IMR-90 (cell line): ENCODE data around the gene CORO1A. TPM values are rescaled to one million over a fixed set of nuclear protein-coding genes. Genes with fewer than 3 reads are reported as not detected.

Experiments
- ATAC-seq: fragments of 200-7000 bp; cut with Tn5 transposase; 2 replicates; pipeline ENCODE4 v1.9.1; 2020; ENCODE audit warnings: low read depth, mild to moderate bottlenecking, moderate library complexity
- BruUV-seq: library from RNA; stranded (reverse); fragments of 400-500 nt; replicated peaks from 2 replicates; lab custom pipeline; 2021; lab: Mats Ljungman, UMichigan
- CTCF ChIA-PET: fragments of 300-600 bp; formaldehyde crosslinking; extraction: SDS; loops from one replicate; lab custom pipeline; 2021; ENCODE audit warnings: antibody characterized with exemption; lab: Yijun Ruan, JAX
- POLR2A ChIA-PET: fragments of 300-600 bp; sonication (Branson Sonifier 250); formaldehyde crosslinking; loops from one replicate; lab custom pipeline; 2022; ENCODE audit warnings: antibody characterized with exemption; ENCODE audit not compliant: unreplicated experiment; lab: Charles Lee
- DNase-seq: peaks from one replicate; pipeline ENCODE4 v3.0.0; 2013
- H2AFZ ChIP-seq: replicated peaks from 2 replicates; pipeline ENCODE3; 2013; ENCODE audit warnings: low read length, mild to moderate bottlenecking; ENCODE audit not compliant: poor library complexity
- H2AK5ac ChIP-seq: 2 replicates; pipeline ENCODE4 v1.6.1; 2013; ENCODE audit warnings: low read depth, low read length, inconsistent platforms
- H2AK9ac ChIP-seq: replicated peaks from 2 replicates; pipeline ENCODE3; 2013; ENCODE audit warnings: mild to moderate bottlenecking, low read depth, low read length, moderate library complexity; ENCODE audit not compliant: poor library complexity
- H2BK120ac ChIP-seq: 2 replicates; pipeline ENCODE4 v1.6.1; 2013; ENCODE audit warnings: low read depth, low read length, inconsistent platforms
- H2BK15ac ChIP-seq: 3 replicates; pipeline ENCODE4 v1.6.1; 2013; ENCODE audit warnings: low read depth, low read length, inconsistent platforms
- H2BK20ac ChIP-seq: 2 replicates; pipeline ENCODE4 v1.6.1; 2013; ENCODE audit warnings: low read depth, mild to moderate bottlenecking, inconsistent platforms, low read length, moderate library complexity
- H2BK5ac ChIP-seq: 2 replicates; pipeline ENCODE4 v1.6.1; 2013; ENCODE audit warnings: mild to moderate bottlenecking, low read depth, low read length, inconsistent platforms; ENCODE audit not compliant: poor library complexity, severe bottlenecking
- H3K14ac ChIP-seq: replicated peaks from 2 replicates; pipeline ENCODE4 v1.6.1; 2013; ENCODE audit warnings: low read depth, low read length, inconsistent platforms
- H3K18ac ChIP-seq: 2 replicates; pipeline ENCODE4 v1.6.1; 2013; ENCODE audit warnings: low read depth, low read length, control low read depth
- H3K23ac ChIP-seq: 2 replicates; pipeline ENCODE4 v1.6.1; 2013; ENCODE audit warnings: low read depth, low read length, inconsistent platforms
- H3K27ac ChIP-seq: 2 replicates; pipeline ENCODE4 v1.5.1; 2013; ENCODE audit warnings: mild to moderate bottlenecking, control low read depth, low read length; ENCODE audit not compliant: insufficient read depth
- H3K27me3 ChIP-seq: 2 replicates; pipeline ENCODE4 v1.6.1; 2013; ENCODE audit warnings: low read length; ENCODE audit not compliant: control insufficient read depth, insufficient read depth
- H3K36me3 ChIP-seq: 2 replicates; pipeline ENCODE4 v1.6.1; 2013; ENCODE audit warnings: low read length, mixed read lengths; ENCODE audit not compliant: control insufficient read depth, insufficient read depth
- H3K4ac ChIP-seq: 2 replicates; pipeline ENCODE4 v1.6.1; 2013; ENCODE audit warnings: low read depth, low read length, inconsistent platforms
- H3K4me1 ChIP-seq: 2 replicates; pipeline ENCODE4 v1.6.1; 2013; ENCODE audit warnings: low read length, mixed read lengths; ENCODE audit not compliant: control insufficient read depth, insufficient read depth
- H3K4me2 ChIP-seq: 2 replicates; pipeline ENCODE4 v1.6.1; 2013; ENCODE audit warnings: low read depth, mild to moderate bottlenecking, control low read depth, low read length, moderate library complexity
- H3K4me3 ChIP-seq: 2 replicates; pipeline ENCODE4 v1.5.1; 2013; ENCODE audit warnings: low read depth, mild to moderate bottlenecking, control low read depth, low read length, moderate library complexity; ENCODE audit not compliant: insufficient read depth
- H3K56ac ChIP-seq: 2 replicates; pipeline ENCODE4 v1.6.1; 2013; ENCODE audit warnings: low read length, inconsistent platforms; ENCODE audit not compliant: insufficient read depth; ENCODE audit errors: extremely low read depth
- H3K79me1 ChIP-seq, 2 experiments: 2 replicates each; pipeline ENCODE4 v1.6.1; 2013; ENCODE audit warnings: low read length in 2 of 2, inconsistent platforms in 1 of 2, low read depth in 1 of 2
- H3K9ac ChIP-seq: 2 replicates; pipeline ENCODE4 v1.6.1; 2013; ENCODE audit warnings: low read depth, low read length, control low read depth
- H3K9me1 ChIP-seq: 2 replicates; pipeline ENCODE4 v1.6.1; 2013; ENCODE audit warnings: low read length, inconsistent platforms; ENCODE audit not compliant: insufficient read depth
- H3K9me3 ChIP-seq: 2 replicates; pipeline ENCODE4 v1.6.1; 2013; ENCODE audit warnings: low read length; ENCODE audit not compliant: control insufficient read depth, insufficient read depth
- H4K20me1 ChIP-seq: 2 replicates; pipeline ENCODE4 v1.6.1; 2013; ENCODE audit warnings: low read length, inconsistent platforms; ENCODE audit not compliant: insufficient read depth
- H4K5ac ChIP-seq: 2 replicates; pipeline ENCODE4 v1.6.1; 2013; ENCODE audit warnings: mild to moderate bottlenecking, low read depth, low read length, control low read depth
- H4K8ac ChIP-seq, 2 experiments: 2 replicates each; pipeline ENCODE4 v1.6.1; 2013; ENCODE audit warnings: low read depth in 2 of 2, low read length in 2 of 2, control low read depth in 1 of 2, inconsistent platforms in 1 of 2
- H4K91ac ChIP-seq: 2 replicates; pipeline ENCODE4 v1.6.1; 2013; ENCODE audit warnings: low read depth, low read length, inconsistent platforms; ENCODE audit not compliant: insufficient read depth
- BHLHE40 ChIP-seq: fragments of 150-350 bp; IDR thresholded peaks from 2 replicates; pipeline ENCODE4 v1.6.1; 2016; ENCODE audit warnings: mild to moderate bottlenecking, low read depth, low read length
- CEBPB ChIP-seq: IDR thresholded peaks from 2 replicates; pipeline ENCODE4 v1.6.1; 2012; ENCODE audit warnings: low read depth, low read length, improper control_type of control experiment
- CHD1 ChIP-seq: IDR thresholded peaks from 2 replicates; pipeline ENCODE4 v1.6.1; 2012; ENCODE audit warnings: low read depth, low read length, improper control_type of control experiment
- ELK1 ChIP-seq: fragments of 150-350 bp; IDR thresholded peaks from 2 replicates; pipeline ENCODE4 v1.6.1; 2016; ENCODE audit warnings: low read depth, mild to moderate bottlenecking, low read length, moderate library complexity, borderline replicate concordance
- FOS ChIP-seq: fragments of 150-350 bp; IDR thresholded peaks from 2 replicates; pipeline ENCODE4 v1.6.1; 2016; ENCODE audit warnings: low read depth, low read length
- MAZ ChIP-seq: IDR thresholded peaks from 2 replicates; pipeline ENCODE4 v1.6.1; 2012; ENCODE audit warnings: low read depth, mild to moderate bottlenecking, low read length, improper control_type of control experiment, moderate library complexity, borderline replicate concordance
- MXI1 ChIP-seq: IDR thresholded peaks from 2 replicates; pipeline ENCODE4 v1.6.1; 2012; ENCODE audit warnings: low read depth, mild to moderate bottlenecking, low read length, moderate library complexity, borderline replicate concordance
- NFE2L2 ChIP-seq: fragments of 150-350 bp; IDR thresholded peaks from 2 replicates; pipeline ENCODE4 v1.6.1; 2016; ENCODE audit warnings: low read depth, mild to moderate bottlenecking, low read length
- POLR2A ChIP-seq: IDR thresholded peaks from 2 replicates; pipeline ENCODE4 v1.6.1; 2012; ENCODE audit warnings: mild to moderate bottlenecking, low read depth, low read length
- RFX5 ChIP-seq: IDR thresholded peaks from 2 replicates; pipeline ENCODE4 v1.8.0; 2012; ENCODE audit warnings: low read depth, mild to moderate bottlenecking, low read length, moderate library complexity
- SMC3 ChIP-seq: fragments of 150-350 bp; IDR thresholded peaks from 2 replicates; pipeline ENCODE4 v1.6.1; 2016; ENCODE audit warnings: low read depth, mild to moderate bottlenecking, antibody characterized with exemption, low read length, moderate library complexity
- WGBS, 2 experiments: methylation state at CpG; one replicate each; pipeline versions ENCODE4 v1.1.5 to v1.1.7; 2013; ENCODE audit warnings: missing lambda C conversion rate in 2 of 2; ENCODE audit not compliant: insufficient read length in 1 of 2; ENCODE audit errors: extremely low coverage in 2 of 2; 5-methylcytosine and 5-hydroxymethylcytosine counted together
- dilution Hi-C: fragments of 300-500 bp; cut with HindIII; formaldehyde crosslinking; loops from one replicate; pipeline ENCODE4 v1.14.3; 2018; ENCODE audit warnings: low sequenced_read_pairs; ENCODE audit not compliant: unreplicated experiment
- in situ Hi-C: fragments of 300-500 bp; cut with MboI; formaldehyde crosslinking; loops from 3 replicates; pipeline ENCODE4 v1.14.3; 2019; ENCODE audit warnings: low sequenced_read_pairs, inconsistent platforms, mixed read lengths
- intact Hi-C: fragments of 100-400 bp; cut with micrococcal nuclease; formaldehyde crosslinking; loops from 2 replicates; pipeline ENCODE4 v1.10.0; 2022
- polyA plus RNA-seq, 3 experiments: library from polyadenylated mRNA; depleted of rRNA; stranded (reverse); fragments of >200 nt; gene quantifications; 2 replicates each; pipeline ENCODE4 v1.2.3, GENCODE V29; 2012; ENCODE audit warnings: low replicate concordance in 1 of 3
- total RNA-seq: library from RNA; depleted of rRNA; stranded (reverse); fragments of >200 nt; gene quantifications from 2 replicates; pipeline ENCODE4 v1.2.3, GENCODE V29; 2012

The CORO1A gene
- total and polyA plus RNA-seq, 2 of the 4 experiments (the other 2 are of a cell fraction) = 7.2 to 13.2 TPM

- no peak overlapping the region for H4K5ac ChIP-seq
- H3K9me3 ChIP-seq = peaks cover 9% of the 10 kb centered on the region
- dilution Hi-C loops = no loop called here
- intact Hi-C loops = no loop called here
- in situ Hi-C loops = no loop called here
- no peak overlapping the region for H2AK9ac ChIP-seq
- ChIA-PET POLR2A (no interaction called here), CTCF (no interaction called here)
- no peak overlapping the region for H3K9ac ChIP-seq
- H3K23ac ChIP-seq = no peak overlapping the region
- TF ChIP-seq CHD1 = no peak
- no peak for TF ChIP-seq BHLHE40
- no peak for TF ChIP-seq MXI1
- TF ChIP-seq RFX5 = no peak
- no peak for TF ChIP-seq POLR2A
- TF ChIP-seq SMC3 = no peak
- TF ChIP-seq ELK1 = no peak
- no peak for TF ChIP-seq CEBPB
- TF ChIP-seq NFE2L2 = no peak
- no peak for TF ChIP-seq MAZ
- no peak for TF ChIP-seq FOS
- H4K20me1 ChIP-seq = no peaks in the 10 kb centered on the region
- no peak overlapping the region for H3K4me2 ChIP-seq
- no peaks in the 10 kb centered on the region for H3K9me1 ChIP-seq
- H3K36me3 ChIP-seq = no peaks in the 10 kb centered on the region
- H4K91ac ChIP-seq = no peak overlapping the region
- ATAC-seq = no peak
- H3K4me1 ChIP-seq = no peaks in the 10 kb centered on the region
- no peak overlapping the region for H2BK15ac ChIP-seq
- no peak overlapping the region for H2AK5ac ChIP-seq
- peaks cover 2% of the 10 kb centered on the region for H3K27me3 ChIP-seq
- no CpG with 5 or more reads among the region's 1 CpG for WGBS, 2 experiments
- H3K14ac ChIP-seq = no peak overlapping the region
- H3K18ac ChIP-seq = no peak overlapping the region
- no peak overlapping the region for H2BK120ac ChIP-seq
- no peak overlapping the region for H2AFZ ChIP-seq
- H4K8ac ChIP-seq = no peak overlapping the region
- H3K4me3 ChIP-seq = no peak overlapping the region
- no peak overlapping the region for H3K4ac ChIP-seq
- no peak overlapping the region for H2BK20ac ChIP-seq
- H3K27ac ChIP-seq = no peak overlapping the region
- H3K79me1 ChIP-seq = no peaks in the 10 kb centered on the region
- DNase-seq = no peak
- H2BK5ac ChIP-seq = no peak overlapping the region
- no peak overlapping the region for H3K56ac ChIP-seq
- BruUV-seq = no TSS peak
Observed at GRCh38 chr16:30144917-30145316, 38.5 kb upstream of the CORO1A start.
